ENCODE data around the gene KIAA1217.

- TF ChIP-seq, protein P1, sequence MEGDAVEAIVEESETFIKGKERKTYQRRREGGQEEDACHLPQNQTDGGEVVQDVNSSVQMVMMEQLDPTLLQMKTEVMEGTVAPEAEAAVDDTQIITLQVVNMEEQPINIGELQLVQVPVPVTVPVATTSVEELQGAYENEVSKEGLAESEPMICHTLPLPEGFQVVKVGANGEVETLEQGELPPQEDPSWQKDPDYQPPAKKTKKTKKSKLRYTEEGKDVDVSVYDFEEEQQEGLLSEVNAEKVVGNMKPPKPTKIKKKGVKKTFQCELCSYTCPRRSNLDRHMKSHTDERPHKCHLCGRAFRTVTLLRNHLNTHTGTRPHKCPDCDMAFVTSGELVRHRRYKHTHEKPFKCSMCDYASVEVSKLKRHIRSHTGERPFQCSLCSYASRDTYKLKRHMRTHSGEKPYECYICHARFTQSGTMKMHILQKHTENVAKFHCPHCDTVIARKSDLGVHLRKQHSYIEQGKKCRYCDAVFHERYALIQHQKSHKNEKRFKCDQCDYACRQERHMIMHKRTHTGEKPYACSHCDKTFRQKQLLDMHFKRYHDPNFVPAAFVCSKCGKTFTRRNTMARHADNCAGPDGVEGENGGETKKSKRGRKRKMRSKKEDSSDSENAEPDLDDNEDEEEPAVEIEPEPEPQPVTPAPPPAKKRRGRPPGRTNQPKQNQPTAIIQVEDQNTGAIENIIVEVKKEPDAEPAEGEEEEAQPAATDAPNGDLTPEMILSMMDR (IDR thresholded peaks at IDR 0.05) = no peak
- TF ChIP-seq POLR2A (IDR thresholded peaks at IDR 0.05) = no peak
These were observed 228.4 kb downstream of the KIAA1217 start for GRCh38 chr10:24437302-24437701.

Data from lower leg skin (tissue), 3 donors.